Measurements from ENCODE around the gene ETV1. TPM values are rescaled to one million over a fixed set of nuclear protein-coding genes. Genes with fewer than 3 reads are reported as not detected.

The ETV1 gene
- total and polyA plus RNA-seq, 9 of the 15 experiments (the other 6 are each of a cell fraction or from before 2014, with no cell fraction given), result 7.2 to 27.4 (median 14.0) TPM

DNA sequence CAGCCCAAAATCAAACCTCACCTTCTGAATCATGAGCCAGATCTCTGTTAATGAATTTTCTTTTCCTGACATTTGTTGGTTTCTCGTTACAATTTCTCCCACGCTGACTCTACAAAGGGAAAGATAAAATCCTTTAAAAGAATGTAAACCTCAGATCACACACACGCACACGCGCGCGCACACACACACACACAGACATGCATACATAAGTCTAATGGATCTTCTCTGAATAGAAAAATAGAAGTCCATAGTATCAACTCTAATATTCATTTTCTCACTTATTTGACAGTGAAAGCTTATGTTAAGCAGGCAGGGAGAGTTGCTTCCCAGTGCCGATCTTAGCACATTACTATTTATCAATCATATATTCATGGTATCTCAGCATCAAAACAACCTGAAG is 1.4 kb downstream of the ETV1 start (continued):
- TF ChIP-seq, protein P1, sequence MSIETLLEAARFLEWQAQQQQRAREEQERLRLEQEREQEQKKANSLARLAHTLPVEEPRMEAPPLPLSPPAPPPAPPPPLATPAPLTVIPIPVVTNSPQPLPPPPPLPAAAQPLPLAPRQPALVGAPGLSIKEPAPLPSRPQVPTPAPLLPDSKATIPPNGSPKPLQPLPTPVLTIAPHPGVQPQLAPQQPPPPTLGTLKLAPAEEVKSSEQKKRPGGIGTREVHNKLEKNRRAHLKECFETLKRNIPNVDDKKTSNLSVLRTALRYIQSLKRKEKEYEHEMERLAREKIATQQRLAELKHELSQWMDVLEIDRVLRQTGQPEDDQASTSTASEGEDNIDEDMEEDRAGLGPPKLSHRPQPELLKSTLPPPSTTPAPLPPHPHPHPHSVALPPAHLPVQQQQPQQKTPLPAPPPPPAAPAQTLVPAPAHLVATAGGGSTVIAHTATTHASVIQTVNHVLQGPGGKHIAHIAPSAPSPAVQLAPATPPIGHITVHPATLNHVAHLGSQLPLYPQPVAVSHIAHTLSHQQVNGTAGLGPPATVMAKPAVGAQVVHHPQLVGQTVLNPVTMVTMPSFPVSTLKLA (conservative IDR thresholded peaks at IDR 0.05), result peak; percentile 54; a peak in 2 of 4 replicates
- no peak for TF ChIP-seq GATAD2A (IDR thresholded peaks at IDR 0.05)
- TF ChIP-seq ZNF274 (IDR thresholded peaks at IDR 0.05; ENCODE audit: borderline replicate concordance, low read depth, low read length), result no peak
- TF ChIP-seq FOXA3 (CRISPR knock-in tag; conservative IDR thresholded peaks at IDR 0.05 in 1 of 2, IDR thresholded peaks at IDR 0.05 in 1 of 2), result no peak
- TF ChIP-seq TAL1 (IDR thresholded peaks at IDR 0.05), result no peak
- TF ChIP-seq CREBBP (IDR thresholded peaks at IDR 0.05; ENCODE audit: low read depth, low read length), result no peak
- no peak for TF ChIP-seq ZFP1 (CRISPR knock-in tag; IDR thresholded peaks at IDR 0.05)
- TF ChIP-seq RBM17 (IDR thresholded peaks at IDR 0.05; ENCODE audit: borderline replicate concordance, low read depth, low read length), result no peak
- no peak for TF ChIP-seq SAFB2 (IDR thresholded peaks at IDR 0.05; ENCODE audit: borderline replicate concordance, low read depth, low read length, severe bottlenecking)
- TF ChIP-seq, protein P2, sequence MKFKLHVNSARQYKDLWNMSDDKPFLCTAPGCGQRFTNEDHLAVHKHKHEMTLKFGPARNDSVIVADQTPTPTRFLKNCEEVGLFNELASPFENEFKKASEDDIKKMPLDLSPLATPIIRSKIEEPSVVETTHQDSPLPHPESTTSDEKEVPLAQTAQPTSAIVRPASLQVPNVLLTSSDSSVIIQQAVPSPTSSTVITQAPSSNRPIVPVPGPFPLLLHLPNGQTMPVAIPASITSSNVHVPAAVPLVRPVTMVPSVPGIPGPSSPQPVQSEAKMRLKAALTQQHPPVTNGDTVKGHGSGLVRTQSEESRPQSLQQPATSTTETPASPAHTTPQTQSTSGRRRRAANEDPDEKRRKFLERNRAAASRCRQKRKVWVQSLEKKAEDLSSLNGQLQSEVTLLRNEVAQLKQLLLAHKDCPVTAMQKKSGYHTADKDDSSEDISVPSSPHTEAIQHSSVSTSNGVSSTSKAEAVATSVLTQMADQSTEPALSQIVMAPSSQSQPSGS (CRISPR knock-in tag; IDR thresholded peaks at IDR 0.05), result no peak
- TF ChIP-seq, protein P3, sequence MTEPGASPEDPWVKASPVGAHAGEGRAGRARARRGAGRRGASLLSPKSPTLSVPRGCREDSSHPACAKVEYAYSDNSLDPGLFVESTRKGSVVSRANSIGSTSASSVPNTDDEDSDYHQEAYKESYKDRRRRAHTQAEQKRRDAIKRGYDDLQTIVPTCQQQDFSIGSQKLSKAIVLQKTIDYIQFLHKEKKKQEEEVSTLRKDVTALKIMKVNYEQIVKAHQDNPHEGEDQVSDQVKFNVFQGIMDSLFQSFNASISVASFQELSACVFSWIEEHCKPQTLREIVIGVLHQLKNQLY (CRISPR knock-in tag; conservative IDR thresholded peaks at IDR 0.05), result no peak
- TF ChIP-seq PTRF (tag; IDR thresholded peaks at IDR 0.05), result no peak
- TF ChIP-seq, protein P4, sequence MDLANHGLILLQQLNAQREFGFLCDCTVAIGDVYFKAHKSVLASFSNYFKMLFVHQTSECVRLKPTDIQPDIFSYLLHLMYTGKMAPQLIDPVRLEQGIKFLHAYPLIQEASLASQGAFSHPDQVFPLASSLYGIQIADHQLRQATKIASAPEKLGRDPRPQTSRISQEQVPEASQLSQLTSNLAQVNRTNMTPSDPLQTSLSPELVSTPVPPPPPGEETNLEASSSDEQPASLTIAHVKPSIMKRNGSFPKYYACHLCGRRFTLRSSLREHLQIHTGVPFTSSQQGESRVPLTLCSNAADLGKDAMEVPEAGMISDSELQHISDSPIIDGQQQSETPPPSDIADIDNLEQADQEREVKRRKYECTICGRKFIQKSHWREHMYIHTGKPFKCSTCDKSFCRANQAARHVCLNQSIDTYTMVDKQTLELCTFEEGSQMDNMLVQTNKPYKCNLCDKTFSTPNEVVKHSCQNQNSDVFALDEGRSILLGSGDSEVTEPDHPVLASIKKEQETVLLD (IDR thresholded peaks at IDR 0.05), result 0 out of 2 replicates have a peak, but pooled peaks have one; percentile 27
- TF ChIP-seq ASH1L (IDR thresholded peaks at IDR 0.05; ENCODE audit: borderline replicate concordance, low read depth, partially characterized antibody), result no peak
- no peak for TF ChIP-seq MECOM (CRISPR knock-in tag; IDR thresholded peaks at IDR 0.05)
- TF ChIP-seq XRCC5 (IDR thresholded peaks at IDR 0.05; ENCODE audit: low read depth, low read length), result no peak
- TF ChIP-seq PML (IDR thresholded peaks at IDR 0.05; ENCODE audit: low read length), result no peak
- TF ChIP-seq MTA1 (IDR thresholded peaks at IDR 0.05; ENCODE audit: borderline replicate concordance), result 0 out of 2 replicates have a peak, but pooled peaks have one; percentile 25
- no peak for TF ChIP-seq ZC3H4 (CRISPR knock-in tag; IDR thresholded peaks at IDR 0.05; ENCODE audit: borderline replicate concordance)
- TF ChIP-seq, protein P5, sequence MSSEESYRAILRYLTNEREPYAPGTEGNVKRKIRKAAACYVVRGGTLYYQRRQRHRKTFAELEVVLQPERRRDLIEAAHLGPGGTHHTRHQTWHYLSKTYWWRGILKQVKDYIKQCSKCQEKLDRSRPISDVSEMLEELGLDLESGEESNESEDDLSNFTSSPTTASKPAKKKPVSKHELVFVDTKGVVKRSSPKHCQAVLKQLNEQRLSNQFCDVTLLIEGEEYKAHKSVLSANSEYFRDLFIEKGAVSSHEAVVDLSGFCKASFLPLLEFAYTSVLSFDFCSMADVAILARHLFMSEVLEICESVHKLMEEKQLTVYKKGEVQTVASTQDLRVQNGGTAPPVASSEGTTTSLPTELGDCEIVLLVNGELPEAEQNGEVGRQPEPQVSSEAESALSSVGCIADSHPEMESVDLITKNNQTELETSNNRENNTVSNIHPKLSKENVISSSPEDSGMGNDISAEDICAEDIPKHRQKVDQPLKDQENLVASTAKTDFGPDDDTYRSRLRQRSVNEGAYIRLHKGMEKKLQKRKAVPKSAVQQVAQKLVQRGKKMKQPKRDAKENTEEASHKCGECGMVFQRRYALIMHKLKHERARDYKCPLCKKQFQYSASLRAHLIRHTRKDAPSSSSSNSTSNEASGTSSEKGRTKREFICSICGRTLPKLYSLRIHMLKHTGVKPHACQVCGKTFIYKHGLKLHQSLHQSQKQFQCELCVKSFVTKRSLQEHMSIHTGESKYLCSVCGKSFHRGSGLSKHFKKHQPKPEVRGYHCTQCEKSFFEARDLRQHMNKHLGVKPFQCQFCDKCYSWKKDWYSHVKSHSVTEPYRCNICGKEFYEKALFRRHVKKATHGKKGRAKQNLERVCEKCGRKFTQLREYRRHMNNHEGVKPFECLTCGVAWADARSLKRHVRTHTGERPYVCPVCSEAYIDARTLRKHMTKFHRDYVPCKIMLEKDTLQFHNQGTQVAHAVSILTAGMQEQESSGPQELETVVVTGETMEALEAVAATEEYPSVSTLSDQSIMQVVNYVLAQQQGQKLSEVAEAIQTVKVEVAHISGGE (CRISPR knock-in tag; IDR thresholded peaks at IDR 0.05), result no peak
- TF ChIP-seq KLF16 (IDR thresholded peaks at IDR 0.05), result no peak
